Heart left ventricle (tissue), 16 donors: Measurements from ENCODE around the gene WSCD1. TPM values are rescaled to one million over a fixed set of nuclear protein-coding genes. Genes with fewer than 3 reads are reported as not detected.

Experiments
- ATAC-seq, 4 donors: fragments of 200-7000 bp; cut with Tn5 transposase; one replicate each; pipeline ENCODE4 v1.9.1; 2020 to 2022; ENCODE audit warnings: moderate library complexity in 4 of 4, mild to moderate bottlenecking in 3 of 4, moderate number of reproducible peaks in 1 of 4
- DNase-seq, 5 donors: peaks; one replicate each; pipeline ENCODE4 v3.0.0-alpha.2; 2020
- H3K27ac ChIP-seq, 12 donors: fragments of 200-600 bp; sonication (generic) in 4 of 12; one replicate each; pipeline versions ENCODE4 v1.5.0 to v1.8.0; 2016 to 2022; ENCODE audit warnings: mild to moderate bottlenecking in 2 of 12
- H3K27me3 ChIP-seq, 9 donors: fragments of 200-600 bp; sonication (generic) in 2 of 9; one replicate each; pipeline versions ENCODE4 v1.5.1 to v1.8.0; 2016 to 2022; ENCODE audit warnings: mild to moderate bottlenecking in 3 of 9
- H3K36me3 ChIP-seq, 9 donors: fragments of 200-600 bp; sonication (generic) in 2 of 9; one replicate each; pipeline versions ENCODE4 v1.5.0 to v1.8.0; 2018 to 2022; ENCODE audit warnings: mild to moderate bottlenecking in 2 of 9
- H3K4me1 ChIP-seq, 12 donors: fragments of 200-600 bp; sonication (generic) in 4 of 12; one replicate each; pipeline versions ENCODE4 v1.5.0 to v1.8.0; 2016 to 2022; ENCODE audit warnings: mild to moderate bottlenecking in 3 of 12
- H3K4me3 ChIP-seq, 12 donors: fragments of 200-600 bp; sonication (generic) in 4 of 12; one replicate each; pipeline versions ENCODE4 v1.5.0 to v1.8.0; 2017 to 2022; ENCODE audit warnings: mild to moderate bottlenecking in 9 of 12, moderate library complexity in 4 of 12
- H3K9me3 ChIP-seq, 12 donors: fragments of 200-600 bp; sonication (generic) in 4 of 12; one replicate each; pipeline versions ENCODE4 v1.5.0 to v1.8.0; 2016 to 2022; ENCODE audit warnings: mild to moderate bottlenecking in 1 of 12
- POLR2A ChIP-seq, 2 donors: fragments of 450-650 bp; IDR thresholded peaks; one replicate each; pipeline ENCODE4 v1.6.1; 2017; ENCODE audit warnings: antibody characterized with exemption in 2 of 2, mild to moderate bottlenecking in 2 of 2, moderate library complexity in 2 of 2
- WGBS, 4 donors: extraction: QIAGEN DNeasy Blood & Tissue Kit in 2 of 4; methylation state at CpG; one replicate each; pipeline versions ENCODE4 v1.1.5 to v1.1.7; 2013 to 2018; 5-methylcytosine and 5-hydroxymethylcytosine counted together
- intact Hi-C, 10 donors: fragments of 100-400 bp; cut with DNase I; formaldehyde crosslinking; loops; one replicate each; pipeline versions ENCODE4 v1.11.1 to v1.14.2; 2022
- polyA plus RNA-seq, 2 donors: library from polyadenylated mRNA; stranded (reverse); fragments of 200-250 nt; gene quantifications; one replicate each; pipeline ENCODE4 v1.2.3, GENCODE V29; 2013
- total RNA-seq, 9 donors: library from RNA; depleted of rRNA in 2 of 9; stranded (reverse); fragments of >200 nt in 2 of 9; fragmentation: NEBNext Ultra II Directional in 3 of 9; extraction: Animal tissue kit (Norgen Biotek cat#: 25700) in 3 of 9; gene quantifications; one replicate each; pipeline versions ENCODE4 v1.1.0 to v1.2.4, GENCODE V29; 2016 to 2023
- TF ChIP-seq, protein P1 (sequence below), 12 donors: fragments of 200-600 bp; sonication (generic) in 4 of 12; IDR thresholded peaks; one replicate each; pipeline versions ENCODE4 v1.5.0 to v1.8.0; 2018 to 2022; ENCODE audit warnings: antibody characterized with exemption in 12 of 12, mild to moderate bottlenecking in 5 of 12
- donor health status: ischemic (EF 13 %, LVEDD 7.1; RV severe dilation, severe dysfunction).
- donor health status: healthy with polysubstance abuse.
- donor health status: DM: no; HTN: yes; CAD: no.
- donor health status: DM: no; HTN: no; CAD: no.
- donor health status: ischemic (EF 25% LVEDD 6.9; RV normal size, moderate dysfunction).
- donor health status: ischemic (EF 25% LVEDD 5.7; RV mildly dilated, moderate dysfunction).
- donor health status: healthy.
- donor health status: DM: yes; HTN: yes; CAD: no.
- donor health status: ischemic (EF 35%, LVEDD 5.7; RV mildly dilated, moderate dysfunction).
- donor health status: nonischemic (EF 11% LVEDD 7.7; RV severe dilation, severe dysfunction).
- donor health status: DM: yes; HTN: yes; CAD: no.
- donor health status: PGD.
- donor health status: ischemic (EF 29% LVEDD 5.4; RV normal size, mild dysfunction).
- donor health status: nonischemic (EF 23%, LVEDD 6.1; RV moderate dilation, normal function).

The WSCD1 gene
- total and polyA plus RNA-seq, 11 donors: 2.5 to 12.4 (median 4.4) TPM

DNA sequence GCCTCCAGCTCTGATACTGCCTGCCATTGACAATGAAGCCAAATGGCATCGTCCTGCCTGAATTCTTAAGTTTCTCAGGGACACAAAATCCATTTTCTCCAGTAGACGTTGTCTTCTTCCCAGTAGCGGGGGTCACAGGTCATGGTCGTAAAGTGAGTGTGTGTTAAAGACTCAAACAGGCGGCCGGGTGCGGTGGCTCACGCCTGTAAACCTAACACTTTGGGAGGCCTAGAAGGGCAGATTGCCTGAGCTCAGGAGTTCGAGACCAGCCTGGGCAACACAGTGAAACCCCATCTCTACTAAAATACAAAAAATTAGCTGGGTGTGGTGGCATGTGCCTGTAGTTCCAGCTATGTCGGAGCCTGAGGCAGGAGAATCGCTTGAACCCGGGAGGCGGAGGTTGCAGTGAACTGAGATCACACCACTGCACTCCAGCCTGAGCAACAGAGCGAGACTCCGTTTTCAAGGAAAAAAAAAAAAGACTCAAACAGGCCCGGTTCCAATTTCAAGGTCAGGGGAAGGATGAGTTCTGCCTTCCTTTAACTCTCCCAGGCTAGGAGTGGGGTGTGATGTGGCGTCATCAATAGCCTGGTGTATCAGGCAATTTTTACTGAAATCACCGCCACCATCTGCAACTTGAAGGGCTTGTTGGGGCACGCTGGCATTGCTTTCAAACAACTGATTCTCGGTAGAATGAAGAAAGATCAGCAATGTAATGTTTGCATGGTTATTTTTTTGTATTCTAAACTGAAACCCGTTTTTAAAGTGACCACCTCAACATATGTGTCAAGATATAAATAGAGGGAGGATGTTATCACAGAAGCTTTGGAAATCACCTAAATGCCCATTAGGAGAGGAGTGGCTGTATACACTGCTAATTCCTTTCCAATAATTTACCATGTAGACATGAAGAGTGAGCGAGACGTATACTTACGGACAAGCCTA is 91.0 kb downstream of the WSCD1 start:
- Histone ChIP-seq H3K27me3 (peaks cover 0 to 14% (median 0%) of the 10 kb centered on the region in 9 donors), H3K36me3 (no peaks in the 10 kb centered on the region), H3K27ac (no peak overlapping the region), H3K9me3 (no peaks in the 10 kb centered on the region), H3K4me3 (no peak overlapping the region), H3K4me1 (no peaks in the 10 kb centered on the region)
- ATAC-seq: no peak
- intact Hi-C loops: no loop called here
- 81 to 85% (median 84%) methylated on average over 24 of the region's 24 CpGs for WGBS, 4 donors
- TF ChIP-seq, protein P1, sequence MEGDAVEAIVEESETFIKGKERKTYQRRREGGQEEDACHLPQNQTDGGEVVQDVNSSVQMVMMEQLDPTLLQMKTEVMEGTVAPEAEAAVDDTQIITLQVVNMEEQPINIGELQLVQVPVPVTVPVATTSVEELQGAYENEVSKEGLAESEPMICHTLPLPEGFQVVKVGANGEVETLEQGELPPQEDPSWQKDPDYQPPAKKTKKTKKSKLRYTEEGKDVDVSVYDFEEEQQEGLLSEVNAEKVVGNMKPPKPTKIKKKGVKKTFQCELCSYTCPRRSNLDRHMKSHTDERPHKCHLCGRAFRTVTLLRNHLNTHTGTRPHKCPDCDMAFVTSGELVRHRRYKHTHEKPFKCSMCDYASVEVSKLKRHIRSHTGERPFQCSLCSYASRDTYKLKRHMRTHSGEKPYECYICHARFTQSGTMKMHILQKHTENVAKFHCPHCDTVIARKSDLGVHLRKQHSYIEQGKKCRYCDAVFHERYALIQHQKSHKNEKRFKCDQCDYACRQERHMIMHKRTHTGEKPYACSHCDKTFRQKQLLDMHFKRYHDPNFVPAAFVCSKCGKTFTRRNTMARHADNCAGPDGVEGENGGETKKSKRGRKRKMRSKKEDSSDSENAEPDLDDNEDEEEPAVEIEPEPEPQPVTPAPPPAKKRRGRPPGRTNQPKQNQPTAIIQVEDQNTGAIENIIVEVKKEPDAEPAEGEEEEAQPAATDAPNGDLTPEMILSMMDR (IDR thresholded peaks at IDR 0.05): no peak
- TF ChIP-seq POLR2A (IDR thresholded peaks at IDR 0.05): no peak
- DNase-seq: no peak

DNA sequence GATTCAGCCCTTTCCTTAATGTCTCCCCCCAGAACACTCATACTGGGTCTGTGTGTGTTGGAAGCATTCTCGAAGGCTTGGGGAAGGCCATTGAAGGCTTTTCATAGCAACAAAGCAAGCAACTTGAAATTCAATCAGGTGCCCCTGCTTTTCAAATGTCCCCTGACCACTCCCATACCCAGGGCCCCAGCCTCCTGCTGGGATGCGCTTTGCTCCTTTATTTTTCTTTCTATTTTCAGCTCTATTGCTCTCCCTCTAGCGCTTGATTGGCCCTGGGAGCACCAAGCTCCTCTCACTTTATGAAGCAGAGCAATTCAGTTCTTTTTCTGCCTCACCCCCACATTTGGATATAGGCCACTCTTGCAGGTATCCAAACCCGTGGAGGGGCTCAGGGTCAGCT is 92.0 kb downstream of the WSCD1 start:
- Histone ChIP-seq H3K36me3 (no peaks in the 10 kb centered on the region), H3K9me3 (no peaks in the 10 kb centered on the region), H3K27ac (no peak overlapping the region), H3K27me3 (peaks cover 0 to 16% (median 0%) of the 10 kb centered on the region in 9 donors), H3K4me1 (no peaks in the 10 kb centered on the region), H3K4me3 (no peak overlapping the region)
- 49 to 60% (median 52%) methylated on average over 4 of the region's 4 CpGs for WGBS, 4 donors
- DNase-seq (no peak), ATAC-seq (no peak)
- TF ChIP-seq, protein P1 (IDR thresholded peaks at IDR 0.05): no peak
- no peak for TF ChIP-seq POLR2A (IDR thresholded peaks at IDR 0.05)
- intact Hi-C loops: no loop called here

DNA sequence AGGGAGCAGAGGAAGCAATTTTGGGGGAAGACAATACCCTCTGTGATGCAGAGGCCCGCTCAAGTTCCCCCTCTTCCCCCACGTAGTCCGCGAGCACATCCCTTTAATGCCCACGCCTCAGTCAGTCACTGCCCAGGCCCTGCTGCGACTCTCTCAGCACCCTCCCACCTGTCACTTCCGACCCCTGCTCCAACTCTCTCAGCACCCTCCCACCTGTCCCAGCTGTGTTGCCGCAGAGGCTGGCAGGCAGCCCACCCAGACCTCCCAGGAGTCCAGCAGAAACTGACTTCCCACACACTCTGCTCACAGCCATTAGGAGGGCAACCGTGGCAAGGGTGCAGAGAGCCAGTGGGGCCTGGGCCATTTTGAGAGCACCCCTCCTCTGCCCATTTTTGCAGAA is 92.7 kb downstream of the WSCD1 start:
- Histone ChIP-seq H3K9me3 (no peaks in the 10 kb centered on the region), H3K36me3 (no peaks in the 10 kb centered on the region), H3K4me1 (no peaks in the 10 kb centered on the region), H3K27me3 (peaks cover 0 to 21% (median 0%) of the 10 kb centered on the region in 9 donors), H3K4me3 (no peak overlapping the region), H3K27ac (no peak overlapping the region)
- DNase-seq (no peak), ATAC-seq (no peak)
- WGBS, 4 donors: 32 to 38% (median 34%) methylated on average over 9 of the region's 9 CpGs
- no peak for TF ChIP-seq POLR2A (IDR thresholded peaks at IDR 0.05)
- TF ChIP-seq, protein P1 (IDR thresholded peaks at IDR 0.05): no peak
- intact Hi-C loops: no loop called here

DNA sequence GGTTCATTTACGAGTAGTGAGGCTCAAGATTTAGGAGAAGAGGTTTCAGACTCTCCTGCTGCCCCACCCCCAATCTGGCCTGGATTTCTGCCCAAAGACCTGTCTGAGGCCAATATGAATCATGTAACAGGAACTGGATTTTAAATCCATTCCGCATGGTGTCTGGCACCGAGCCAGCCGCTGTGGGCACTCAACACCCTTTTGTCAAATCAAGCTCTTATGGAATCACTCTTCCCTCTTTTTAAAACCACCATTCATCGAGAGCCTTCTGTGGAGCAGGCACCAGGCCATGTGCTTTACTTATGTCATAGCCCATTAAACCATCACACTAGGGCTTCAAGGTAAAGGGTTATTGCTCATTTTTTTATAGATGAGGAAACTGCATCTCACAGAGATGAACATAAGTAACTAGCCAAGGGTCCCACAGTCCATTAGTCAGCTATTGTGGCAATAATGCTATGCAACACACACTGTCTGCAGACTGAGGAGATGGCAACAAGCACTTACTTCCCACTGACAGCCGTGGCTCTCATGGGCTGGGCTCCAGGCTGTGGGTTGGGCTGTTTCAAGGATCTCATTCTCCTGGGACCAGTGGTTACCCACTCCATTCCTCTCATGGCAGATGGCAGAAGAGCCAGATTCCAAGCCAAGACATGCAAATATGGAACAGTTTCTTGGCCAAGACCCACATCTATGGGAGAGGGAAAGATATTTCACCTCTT is 93.6 kb downstream of the WSCD1 start:
- no peak for ATAC-seq
- no peak for DNase-seq
- no peaks in the 10 kb centered on the region for H3K36me3 ChIP-seq
- no peaks in the 10 kb centered on the region for H3K4me1 ChIP-seq
- H3K27ac ChIP-seq: no peak overlapping the region
- TF ChIP-seq POLR2A (IDR thresholded peaks at IDR 0.05): no peak
- TF ChIP-seq, protein P1 (IDR thresholded peaks at IDR 0.05): no peak
- no peaks in the 10 kb centered on the region for H3K9me3 ChIP-seq
- H3K4me3 ChIP-seq: no peak overlapping the region
- 51 to 54% (median 53%) methylated on average over 6 of the region's 6 CpGs for whole genome bisulfite sequencing, 4 donors
- H3K27me3 ChIP-seq: peaks cover 0 to 18% (median 0%) of the 10 kb centered on the region in 9 donors
- intact Hi-C loops: no loop called here
